Neutrophil (primary cell): ENCODE results near the gene MAN2C1.

ENCODE experiments used
- H3K27ac ChIP-seq: fragments of 200-600 bp; sonication (generic); 2 replicates; pipeline ENCODE4 v1.5.1; 2016; ENCODE audit warnings: mild to moderate bottlenecking, moderate library complexity
- H3K27me3 ChIP-seq: fragments of 200-600 bp; sonication (generic); 2 replicates; pipeline ENCODE4 v1.6.0; 2016; ENCODE audit warnings: mild to moderate bottlenecking
- H3K36me3 ChIP-seq: fragments of 200-600 bp; sonication (generic); 2 replicates; pipeline ENCODE4 v1.5.1; 2017
- H3K4me1 ChIP-seq, 2 experiments: fragments of 200-600 bp in 1 of 2; sonication (generic) in 1 of 2; 1 replicate in 1 of 2; 2 replicates in 1 of 2; pipeline versions ENCODE4 v1.5.1 to v1.6.1; 2013 to 2016; ENCODE audit warnings: low read depth in 1 of 2, low read length in 1 of 2, mild to moderate bottlenecking in 1 of 2, moderate library complexity in 1 of 2; ENCODE audit not compliant: control insufficient read depth in 1 of 2, insufficient read depth in 1 of 2
- H3K4me3 ChIP-seq, 2 experiments: fragments of 200-600 bp in 1 of 2; sonication (generic) in 1 of 2; 1 replicate in 1 of 2; 2 replicates in 1 of 2; pipeline ENCODE4 v1.5.1; 2013 to 2016; ENCODE audit warnings: low read depth in 1 of 2, low read length in 1 of 2, mild to moderate bottlenecking in 1 of 2, moderate library complexity in 1 of 2
- H3K9me3 ChIP-seq: fragments of 200-600 bp; sonication (generic); 2 replicates; pipeline ENCODE4 v1.5.1; 2016
- CTCF ChIP-seq: fragments of 200-600 bp; sonication (generic); IDR thresholded peaks from 2 replicates; pipeline ENCODE4 v1.5.1; 2016; ENCODE audit warnings: antibody characterized with exemption

The MAN2C1 gene

GRCh38 chr15:75329571-75329970, 38.8 kb downstream of the MAN2C1 start:
- Histone ChIP-seq H3K4me3 (no peak overlapping the region), H3K27ac (no peak overlapping the region), H3K36me3 (no peaks in the 10 kb centered on the region), H3K27me3 (no peaks in the 10 kb centered on the region), H3K4me1 (no peaks in the 10 kb centered on the region), H3K9me3 (no peaks in the 10 kb centered on the region)
- TF ChIP-seq CTCF, result no peak

- H3K27me3 ChIP-seq, result no peaks in the 10 kb centered on the region
- H3K9me3 ChIP-seq, result no peaks in the 10 kb centered on the region
- H3K27ac ChIP-seq, result no peak overlapping the region
- no peaks in the 10 kb centered on the region for H3K36me3 ChIP-seq
- H3K4me1 ChIP-seq, result no peaks in the 10 kb centered on the region
- H3K4me3 ChIP-seq, result no peak overlapping the region
- no peak for TF ChIP-seq CTCF
Measured at GRCh38 chr15:75328493-75329314, 39.7 kb downstream of the MAN2C1 start.

GRCh38 chr15:75327491-75327890, 40.9 kb downstream of the MAN2C1 start:
- H3K4me1 ChIP-seq, result no peaks in the 10 kb centered on the region
- TF ChIP-seq CTCF, result no peak
- H3K4me3 ChIP-seq, result no peak overlapping the region
- H3K27me3 ChIP-seq, result no peaks in the 10 kb centered on the region
- no peaks in the 10 kb centered on the region for H3K9me3 ChIP-seq
- H3K36me3 ChIP-seq, result no peaks in the 10 kb centered on the region
- H3K27ac ChIP-seq, result no peak overlapping the region

GRCh38 chr15:75327005-75327404, 41.4 kb downstream of the MAN2C1 start:
- Histone ChIP-seq H3K27me3 (no peaks in the 10 kb centered on the region), H3K36me3 (no peaks in the 10 kb centered on the region), H3K9me3 (no peaks in the 10 kb centered on the region), H3K4me1 (no peaks in the 10 kb centered on the region), H3K4me3 (no peak overlapping the region), H3K27ac (no peak overlapping the region)
- no peak for TF ChIP-seq CTCF

GRCh38 chr15:75325922-75326321, 42.5 kb downstream of the MAN2C1 start:
- TF ChIP-seq CTCF, result no peak
- Histone ChIP-seq H3K4me3 (no peak overlapping the region), H3K27ac (no peak overlapping the region), H3K27me3 (no peaks in the 10 kb centered on the region), H3K9me3 (no peaks in the 10 kb centered on the region), H3K4me1 (no peaks in the 10 kb centered on the region), H3K36me3 (no peaks in the 10 kb centered on the region)
